Stimulated activated CD8-positive, alpha-beta memory T cell treated with anti-CD3 and anti-CD28 coated beads, Interleukin-4, amount 100 ng/mL, for 1 hour (primary cell): ENCODE data around the gene PRKG1.
"Not testable (repeated sequence)": the region's sequence is repeated elsewhere in the genome, so short reads cannot be mapped to it uniquely, and the experiment has no call there.

Source experiments
- DNase-seq, 2 donors: peaks; one replicate each; pipeline ENCODE4 v3.0.0-alpha.2; 2020; ENCODE audit warnings: low read depth in 2 of 2, low spot score in 1 of 2

PRKG1 gene

GRCh38 chr10:52229291-52229931, 1155.1 kb downstream of the PRKG1 start:
- DNase-seq = no peak

- no peak for DNase-seq
Measured at GRCh38 chr10:52232561-52233350, 1158.5 kb downstream of the PRKG1 start.

DNA sequence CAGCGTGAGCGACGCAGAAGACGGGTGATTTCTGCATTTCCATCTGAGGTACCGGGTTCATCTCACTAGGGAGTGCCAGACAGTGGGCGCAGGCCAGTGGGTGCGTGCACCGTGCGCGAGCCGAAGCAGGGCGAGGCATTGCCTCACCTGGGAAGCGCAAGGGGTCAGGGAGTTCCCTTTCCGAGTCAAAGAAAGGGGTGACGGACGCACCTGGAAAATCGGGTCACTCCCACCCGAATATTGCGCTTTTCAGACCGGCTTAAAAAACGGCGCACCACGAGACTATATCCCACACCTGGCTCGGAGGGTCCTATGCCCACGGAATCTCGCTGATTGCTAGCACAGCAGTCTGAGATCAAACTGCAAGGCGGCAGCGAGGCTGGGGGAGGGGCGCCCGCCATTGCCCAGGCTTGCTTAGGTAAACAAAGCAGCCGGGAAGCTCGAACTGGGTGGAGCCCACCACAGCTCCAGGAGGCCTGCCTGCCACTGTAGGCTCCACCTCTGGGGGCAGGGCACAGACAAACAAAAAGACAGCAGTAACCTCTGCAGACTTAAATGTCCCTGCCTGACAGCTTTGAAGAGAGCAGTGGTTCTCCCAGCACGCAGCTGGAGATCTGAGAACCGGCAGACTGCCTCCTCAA, 1159.2 kb downstream of the PRKG1 start:
- not testable (repeated sequence) for DNase-seq

GRCh38 chr10:52239771-52240170, 1165.5 kb downstream of the PRKG1 start:
- no peak for DNase-seq

- no peak for DNase-seq
Measured at GRCh38 chr10:52245547-52245946, 1171.3 kb downstream of the PRKG1 start.

DNA sequence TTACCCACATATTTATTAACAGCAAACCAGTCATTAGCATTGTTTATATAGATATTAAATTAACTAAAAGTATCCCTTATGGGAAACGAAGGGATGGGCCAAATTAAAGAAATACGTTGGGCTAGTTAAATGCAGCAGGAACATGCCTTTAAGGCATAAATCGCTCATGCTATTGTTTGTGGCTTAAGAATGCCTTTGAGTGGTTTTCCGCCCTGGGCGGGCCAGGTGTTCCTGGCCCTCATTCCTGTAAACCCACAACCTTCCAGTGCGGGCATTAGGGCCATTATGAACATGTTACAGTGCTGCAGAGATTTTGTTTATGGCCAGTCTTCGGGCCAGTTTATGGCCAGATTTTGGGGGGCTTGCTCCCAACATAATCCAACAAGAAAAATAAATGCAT, 1173.6 kb downstream of the PRKG1 start:
- not testable (repeated sequence) for DNase-seq

GRCh38 chr10:52248697-52249306, 1174.5 kb downstream of the PRKG1 start:
- DNase-seq = no peak

- DNase-seq = no peak
Measured at GRCh38 chr10:52249850-52250395, 1175.6 kb downstream of the PRKG1 start.

GRCh38 chr10:52250510-52250909, 1176.2 kb downstream of the PRKG1 start:
- no peak for DNase-seq

DNA sequence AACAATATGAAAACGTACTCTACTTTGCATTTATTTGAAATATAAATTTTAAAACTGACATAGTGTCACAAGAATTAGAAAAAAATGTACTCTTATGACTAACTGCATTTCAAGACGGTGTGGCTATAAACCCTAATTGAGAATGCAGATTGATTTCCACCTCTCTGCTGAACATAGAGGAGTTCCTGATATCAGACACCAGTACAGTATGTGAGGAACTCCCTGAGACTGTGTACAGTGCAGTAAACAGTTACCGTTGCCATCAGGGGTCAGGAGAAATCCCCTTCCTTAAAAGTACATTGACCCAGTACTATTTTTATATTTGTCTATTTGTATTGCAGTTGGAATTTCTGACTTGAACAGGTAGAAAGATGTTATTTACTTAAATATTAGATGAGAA, 1178.0 kb downstream of the PRKG1 start:
- DNase-seq = no peak

GRCh38 chr10:52256832-52257691, 1182.8 kb downstream of the PRKG1 start:
- no peak for DNase-seq

GRCh38 chr10:52257692-52258075, 1183.4 kb downstream of the PRKG1 start:
- DNase-seq = no peak

DNA sequence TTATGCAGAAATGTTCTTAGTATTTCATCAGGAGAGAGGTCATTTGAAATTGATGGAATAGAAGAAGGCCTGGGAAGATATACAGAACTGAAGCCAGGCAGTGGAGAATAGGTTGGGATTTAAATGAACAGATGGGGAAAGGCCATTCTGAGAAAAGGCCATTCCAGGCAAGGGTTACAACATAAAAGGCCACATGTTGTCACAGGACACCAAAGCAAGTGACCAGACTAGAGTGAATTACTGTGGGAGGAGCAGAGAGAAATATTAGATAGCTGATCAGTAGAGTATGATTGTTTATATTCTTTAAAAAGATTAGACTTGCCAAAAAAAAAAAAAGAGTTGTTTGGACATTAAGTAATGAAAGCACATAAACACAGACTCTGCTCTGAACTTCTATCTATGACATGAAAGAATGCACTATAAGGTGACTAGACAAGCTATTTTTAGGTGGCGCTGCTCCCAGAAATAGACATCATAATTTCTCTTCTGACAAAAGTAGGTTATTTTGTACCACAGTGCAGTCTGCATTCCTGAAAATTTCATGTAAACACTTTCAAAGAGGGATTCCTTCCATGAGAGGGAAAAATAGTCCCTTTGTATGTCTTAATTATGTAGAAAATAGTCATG, 1184.6 kb downstream of the PRKG1 start:
- DNase-seq = no peak

- no peak for DNase-seq
Measured at GRCh38 chr10:52259426-52259812, 1185.1 kb downstream of the PRKG1 start.

GRCh38 chr10:52261362-52261761, 1187.1 kb downstream of the PRKG1 start:
- DNase-seq = no peak

DNA sequence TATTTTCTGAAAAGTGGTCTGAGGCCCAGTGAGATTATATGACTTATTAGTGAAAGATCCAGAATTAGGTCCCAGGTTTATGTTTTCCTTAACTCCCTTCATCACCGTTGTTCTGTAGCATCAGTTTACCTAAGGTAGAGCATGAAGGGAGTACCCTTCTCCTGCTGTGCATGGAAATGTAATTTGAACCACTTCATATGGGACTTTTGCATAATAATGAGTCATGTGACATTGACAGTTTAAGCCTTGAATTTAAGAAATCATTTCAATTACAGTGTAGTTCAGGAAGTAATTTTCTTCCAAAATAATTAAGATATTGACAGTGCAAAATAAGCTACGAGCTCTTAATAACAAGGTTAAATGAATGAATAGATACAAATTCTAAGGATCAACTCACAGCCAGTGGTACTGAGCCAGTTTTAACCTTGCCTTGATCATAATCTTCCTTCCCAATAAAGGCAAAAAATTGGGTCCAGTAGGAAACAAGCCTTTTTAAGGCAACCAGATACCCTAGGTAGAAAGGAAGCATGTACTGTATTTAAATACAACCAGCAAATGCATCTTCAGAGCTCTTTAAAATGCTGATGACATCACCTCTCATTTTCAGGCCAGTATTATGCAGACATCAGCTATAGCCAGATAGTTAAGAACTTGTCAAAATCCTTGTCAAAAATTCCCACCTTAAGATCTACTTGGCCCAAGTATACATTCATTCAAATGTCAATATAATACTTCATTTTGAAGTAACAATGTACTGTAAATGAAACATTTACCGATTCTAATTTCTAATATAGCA, 1191.0 kb downstream of the PRKG1 start:
- no peak for DNase-seq

- no peak for DNase-seq
Measured at GRCh38 chr10:52266858-52267257, 1192.6 kb downstream of the PRKG1 start.

DNA sequence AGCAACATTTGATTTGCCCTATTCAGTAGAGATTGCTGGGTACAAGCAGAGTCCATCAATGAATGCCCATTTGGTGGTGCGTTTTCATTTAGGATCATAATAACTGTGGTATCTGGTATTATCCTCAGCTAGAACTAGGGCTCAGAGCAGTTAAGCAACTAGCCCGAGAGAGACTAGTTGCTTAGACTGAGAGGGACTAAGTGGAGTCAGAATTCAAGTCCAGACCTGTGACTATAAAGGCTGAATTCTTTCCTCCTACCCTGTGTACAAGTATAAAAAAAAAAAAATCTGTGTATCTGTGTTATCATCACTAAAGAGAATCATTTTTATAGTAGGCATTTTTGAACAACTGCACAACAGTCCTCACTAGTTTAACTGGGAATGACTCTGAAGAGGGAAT, 1194.5 kb downstream of the PRKG1 start:
- DNase-seq = no peak

DNA sequence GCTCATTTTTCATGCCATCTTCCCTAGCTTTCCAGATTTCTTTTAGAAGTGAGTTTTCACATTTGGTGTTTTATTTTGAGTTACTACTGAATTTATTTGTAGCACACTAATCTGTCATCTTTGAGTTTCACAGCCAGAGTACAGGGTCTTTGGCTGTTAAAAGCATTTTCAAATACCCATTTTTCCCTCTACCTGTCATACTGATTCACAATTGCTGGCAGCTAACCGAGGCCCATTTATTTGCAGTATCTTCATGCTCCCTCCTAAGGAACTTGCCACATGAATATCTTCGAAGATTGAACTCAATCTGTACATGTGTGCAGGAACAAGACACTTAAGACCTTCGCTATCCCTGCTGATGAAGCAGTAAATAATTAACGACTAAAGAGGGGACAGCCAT, 1194.9 kb downstream of the PRKG1 start:
- DNase-seq = no peak
